H9 (cell line): ENCODE measurements around the gene P2RX7. TPM values are rescaled to one million over a fixed set of nuclear protein-coding genes. Genes with fewer than 3 reads are reported as not detected.

ENCODE experiments used
- DNase-seq: peaks from one replicate; pipeline ENCODE4 v3.0.0-alpha.2; 2017
- H2AFZ ChIP-seq: one replicate; pipeline ENCODE4 v1.6.1; 2013; ENCODE audit warnings: mild to moderate bottlenecking, low read length, control low read depth, moderate library complexity
- H2AK5ac ChIP-seq: 2 replicates; pipeline ENCODE4 v1.6.1; 2013; ENCODE audit warnings: low read length, control low read depth, mixed read lengths; ENCODE audit not compliant: insufficient read length
- H2BK120ac ChIP-seq: one replicate; pipeline ENCODE4 v1.6.1; 2013; ENCODE audit warnings: low read depth, mild to moderate bottlenecking, low read length, control low read depth, inconsistent platforms; ENCODE audit not compliant: poor library complexity, severe bottlenecking
- H2BK12ac ChIP-seq: 2 replicates; pipeline ENCODE4 v1.6.1; 2013; ENCODE audit warnings: low read length, control low read depth, mixed read lengths, low read depth; ENCODE audit not compliant: insufficient read length
- H2BK15ac ChIP-seq: 2 replicates; pipeline ENCODE4 v1.6.1; 2013; ENCODE audit warnings: low read depth, low read length, control low read depth
- H2BK20ac ChIP-seq: one replicate; pipeline ENCODE4 v1.6.1; 2013; ENCODE audit warnings: low read depth, mild to moderate bottlenecking, low read length, control low read depth, inconsistent platforms; ENCODE audit not compliant: poor library complexity, severe bottlenecking
- H2BK5ac ChIP-seq: 2 replicates; pipeline ENCODE4 v1.6.1; 2013; ENCODE audit warnings: low read length, control low read depth, mixed read lengths; ENCODE audit not compliant: insufficient read length
- H3K14ac ChIP-seq: 2 replicates; pipeline ENCODE4 v1.6.1; 2013; ENCODE audit warnings: low read length, control low read depth; ENCODE audit not compliant: insufficient read depth
- H3K18ac ChIP-seq: 2 replicates; pipeline ENCODE4 v1.6.1; 2013; ENCODE audit warnings: low read depth, mild to moderate bottlenecking, mixed read lengths, low read length, control low read depth; ENCODE audit not compliant: insufficient read length
- H3K23ac ChIP-seq: 2 replicates; pipeline ENCODE4 v1.6.1; 2013; ENCODE audit warnings: low read length, control low read depth, mixed read lengths, low read depth; ENCODE audit not compliant: insufficient read length
- H3K23me2 ChIP-seq: 2 replicates; pipeline ENCODE4 v1.6.1; 2013; ENCODE audit warnings: low read depth, mild to moderate bottlenecking, mixed read lengths, low read length, control low read depth; ENCODE audit not compliant: insufficient read length, poor library complexity, severe bottlenecking
- H3K27ac ChIP-seq: 2 replicates; pipeline ENCODE4 v1.5.1; 2013; ENCODE audit warnings: low read length, control low read depth, mixed read lengths, low read depth; ENCODE audit not compliant: insufficient read length
- H3K27me3 ChIP-seq: 2 replicates; pipeline ENCODE4 v1.6.1; 2013; ENCODE audit warnings: low read length, control low read depth, inconsistent platforms; ENCODE audit not compliant: insufficient read depth
- H3K4ac ChIP-seq: 2 replicates; pipeline ENCODE4 v1.6.1; 2013; ENCODE audit warnings: low read depth, mild to moderate bottlenecking, control low read depth, inconsistent platforms, low read length, moderate library complexity
- H3K4me1 ChIP-seq: 2 replicates; pipeline ENCODE4 v1.6.1; 2013; ENCODE audit warnings: low read length, control low read depth, inconsistent platforms; ENCODE audit not compliant: insufficient read depth
- H3K4me2 ChIP-seq: 2 replicates; pipeline ENCODE4 v1.6.1; 2013; ENCODE audit warnings: low read length, control low read depth, mixed read lengths; ENCODE audit not compliant: insufficient read length, insufficient read depth
- H3K56ac ChIP-seq: 2 replicates; pipeline ENCODE4 v1.6.1; 2013; ENCODE audit warnings: low read depth, mild to moderate bottlenecking, mixed read lengths, low read length, control low read depth; ENCODE audit not compliant: insufficient read length
- H3K79me1 ChIP-seq: 2 replicates; pipeline ENCODE4 v1.6.1; 2013; ENCODE audit warnings: low read depth, mild to moderate bottlenecking, moderate library complexity, low read length, control low read depth, inconsistent platforms; ENCODE audit not compliant: insufficient read depth, poor library complexity, severe bottlenecking
- H3K79me2 ChIP-seq: 2 replicates; pipeline ENCODE4 v1.6.1; 2013; ENCODE audit warnings: low read length, control low read depth, inconsistent platforms; ENCODE audit not compliant: insufficient read depth
- H3K9ac ChIP-seq: 2 replicates; pipeline ENCODE4 v1.6.1; 2013; ENCODE audit warnings: low read length, control low read depth, mixed read lengths; ENCODE audit not compliant: insufficient read length; ENCODE audit errors: extremely low read depth
- H3K9me3 ChIP-seq: one replicate; pipeline ENCODE4 v1.6.1; 2013; ENCODE audit warnings: low read depth, low read length, inconsistent platforms; ENCODE audit not compliant: control insufficient read depth
- H3T11ph ChIP-seq: one replicate; pipeline ENCODE4 v1.6.1; 2013; ENCODE audit warnings: mild to moderate bottlenecking, low read length, control low read depth, inconsistent platforms
- H4K20me1 ChIP-seq: one replicate; pipeline ENCODE4 v1.6.1; 2013; ENCODE audit not compliant: control insufficient read depth, insufficient read length, insufficient read depth
- H4K5ac ChIP-seq: 2 replicates; pipeline ENCODE4 v1.6.1; 2013; ENCODE audit warnings: low read depth, mild to moderate bottlenecking, mixed read lengths, low read length, control low read depth; ENCODE audit not compliant: insufficient read length
- H4K8ac ChIP-seq: replicated peaks from 2 replicates; pipeline ENCODE4 v1.6.1; 2013; ENCODE audit warnings: low read length, control low read depth, mixed read lengths, low read depth; ENCODE audit not compliant: insufficient read length
- H4K91ac ChIP-seq: 2 replicates; pipeline ENCODE4 v1.6.1; 2013; ENCODE audit warnings: low read depth, mild to moderate bottlenecking, moderate library complexity, mixed read lengths, low read length, control low read depth; ENCODE audit not compliant: insufficient read length
- H3K27ac Mint-ChIP-seq, 3 experiments: 2 replicates in 2 of 3; 3 replicates in 1 of 3; pipeline ENCODE4 v1.8.0; 2020 to 2021; ENCODE audit warnings: mixed read lengths in 3 of 3, mild to moderate bottlenecking in 1 of 3, moderate library complexity in 1 of 3
- H3K27me3 Mint-ChIP-seq: 2 replicates; pipeline ENCODE4 v1.8.0; 2021; ENCODE audit warnings: low read depth, mild to moderate bottlenecking, moderate library complexity, mixed read lengths
- H3K36me3 Mint-ChIP-seq, 3 experiments: 2 replicates in 2 of 3; 3 replicates in 1 of 3; pipeline ENCODE4 v1.8.0; 2020 to 2021; ENCODE audit warnings: low read depth in 3 of 3, mixed read lengths in 3 of 3; ENCODE audit not compliant: insufficient read depth in 1 of 3
- H3K4me1 Mint-ChIP-seq, 2 experiments: 2 replicates each; pipeline ENCODE4 v1.8.0; 2020; ENCODE audit warnings: mixed read lengths in 2 of 2
- H3K4me3 Mint-ChIP-seq, 2 experiments: 2 replicates in 1 of 2; 3 replicates in 1 of 2; pipeline ENCODE4 v1.8.0; 2020 to 2021; ENCODE audit warnings: mild to moderate bottlenecking in 2 of 2, mixed read lengths in 2 of 2, moderate library complexity in 1 of 2
- H3K9me3 Mint-ChIP-seq, 2 experiments: 2 replicates in 1 of 2; 3 replicates in 1 of 2; pipeline ENCODE4 v1.8.0; 2020; ENCODE audit warnings: mild to moderate bottlenecking in 2 of 2, mixed read lengths in 2 of 2, moderate library complexity in 1 of 2
- WGBS: extraction: QIAGEN DNeasy Blood & Tissue Kit; methylation state at CpG from one replicate; pipeline ENCODE4 v1.1.7; 2013; ENCODE audit warnings: missing lambda C conversion rate, low lambda C conversion rate, mixed read lengths; ENCODE audit not compliant: insufficient read length; ENCODE audit errors: extremely low coverage; 5-methylcytosine and 5-hydroxymethylcytosine counted together
- total RNA-seq: library from RNA; stranded (reverse); gene quantifications from 2 replicates; pipeline ENCODE4 v1.2.1, GENCODE V29; 2021
- TF ChIP-seq, protein P1 (sequence below): fragments of 200-600 bp; sonication (generic); conservative IDR thresholded peaks from 3 replicates; pipeline ENCODE4 v1.8.0; 2021; ENCODE audit warnings: antibody characterized with exemption, mild to moderate bottlenecking

The P2RX7 gene
- total RNA-seq, 1 experiment from 2014 or later: 0.09 TPM

DNA sequence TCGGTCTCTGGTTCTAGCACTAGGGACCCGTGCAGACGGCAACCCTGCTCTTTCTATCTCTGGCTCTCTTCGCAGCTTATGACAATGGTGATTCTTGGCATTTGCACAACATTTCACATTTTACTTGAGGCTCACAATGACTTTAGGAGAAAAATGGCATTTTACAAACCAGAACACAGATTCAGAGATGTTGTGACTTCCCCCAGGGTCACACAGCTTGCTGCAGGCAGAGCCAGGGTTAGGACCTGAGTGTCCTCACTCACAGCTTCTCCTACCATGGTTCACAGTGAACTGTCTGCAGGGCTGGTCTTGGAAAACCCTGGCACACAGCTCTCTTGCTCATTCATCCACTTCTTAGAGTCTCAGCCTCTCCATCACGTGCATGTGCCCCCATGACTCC lies 23.7 kb downstream of the P2RX7 start:
- DNase-seq: no peak
- Mint-ChIP-seq H3K9me3 (no peaks in the 10 kb centered on the region; a peak in 1 of 5 replicates), H3K27ac (no peak overlapping the region; a peak in 1 of 7 replicates), H3K4me3 (no peak overlapping the region), H3K36me3 (peaks cover 0 to 4% (median 0%) of the 10 kb centered on the region in 3 experiments; a peak in 2 of 7 replicates), H3K4me1 (peaks cover 21 to 22% of the 10 kb centered on the region in 2 experiments), H3K27me3 (peaks cover 23% of the 10 kb centered on the region)
- Histone ChIP-seq H2BK12ac (no peak overlapping the region), H3K27me3 (no peaks in the 10 kb centered on the region), H4K8ac (no peak overlapping the region), H3K14ac (no peak overlapping the region), H2AFZ (no peak overlapping the region), H3K23ac (no peak overlapping the region), H2BK5ac (no peak overlapping the region), H3K56ac (no peak overlapping the region), H2BK20ac (no peak overlapping the region), H3K9ac (no peak overlapping the region), H3K9me3 (no peaks in the 10 kb centered on the region), H3K79me2 (no peaks in the 10 kb centered on the region), H4K5ac (no peak overlapping the region), H2BK120ac (no peak overlapping the region), H3K4me2 (no peak overlapping the region), H3K23me2 (no peaks in the 10 kb centered on the region), H2BK15ac (no peak overlapping the region), H3K4ac (no peak overlapping the region), H2AK5ac (no peak overlapping the region), H3K79me1 (no peaks in the 10 kb centered on the region), H3K27ac (no peak overlapping the region), H4K91ac (no peak overlapping the region), H4K20me1 (no peaks in the 10 kb centered on the region), H3T11ph (no peak overlapping the region), H3K4me1 (no peaks in the 10 kb centered on the region; the same call in 1 of the 2 replicates), H3K18ac (no peak overlapping the region)
- TF ChIP-seq, protein P1, sequence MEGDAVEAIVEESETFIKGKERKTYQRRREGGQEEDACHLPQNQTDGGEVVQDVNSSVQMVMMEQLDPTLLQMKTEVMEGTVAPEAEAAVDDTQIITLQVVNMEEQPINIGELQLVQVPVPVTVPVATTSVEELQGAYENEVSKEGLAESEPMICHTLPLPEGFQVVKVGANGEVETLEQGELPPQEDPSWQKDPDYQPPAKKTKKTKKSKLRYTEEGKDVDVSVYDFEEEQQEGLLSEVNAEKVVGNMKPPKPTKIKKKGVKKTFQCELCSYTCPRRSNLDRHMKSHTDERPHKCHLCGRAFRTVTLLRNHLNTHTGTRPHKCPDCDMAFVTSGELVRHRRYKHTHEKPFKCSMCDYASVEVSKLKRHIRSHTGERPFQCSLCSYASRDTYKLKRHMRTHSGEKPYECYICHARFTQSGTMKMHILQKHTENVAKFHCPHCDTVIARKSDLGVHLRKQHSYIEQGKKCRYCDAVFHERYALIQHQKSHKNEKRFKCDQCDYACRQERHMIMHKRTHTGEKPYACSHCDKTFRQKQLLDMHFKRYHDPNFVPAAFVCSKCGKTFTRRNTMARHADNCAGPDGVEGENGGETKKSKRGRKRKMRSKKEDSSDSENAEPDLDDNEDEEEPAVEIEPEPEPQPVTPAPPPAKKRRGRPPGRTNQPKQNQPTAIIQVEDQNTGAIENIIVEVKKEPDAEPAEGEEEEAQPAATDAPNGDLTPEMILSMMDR: no peak
- no CpG with 5 or more reads among the region's 5 CpGs for WGBS
